ENCODE data around the gene ATP9A. TPM values are rescaled to one million over a fixed set of nuclear protein-coding genes. Genes with fewer than 3 reads are reported as not detected.

The ATP9A gene
- total RNA-seq, 1 experiment from 2014 or later = 16.8 TPM

- H3K9me3 ChIP-seq (ENCODE audit: control insufficient read depth in 1 of 2, insufficient read depth in 1 of 2, low read depth in 1 of 2, low read length in 2 of 2) = no peaks in the 10 kb centered on the region
- no peaks in the 10 kb centered on the region for H3K79me2 ChIP-seq (ENCODE audit: insufficient read depth, low read length)
- H3K36me3 ChIP-seq (ENCODE audit: control insufficient read depth in 1 of 2, insufficient read depth in 2 of 2, low read length in 2 of 2) = no peaks in the 10 kb centered on the region
- H4K20me1 ChIP-seq (ENCODE audit: insufficient read depth) = no peaks in the 10 kb centered on the region
- H3K27ac ChIP-seq (ENCODE audit: low read depth, low read length) = no peak overlapping the region
- no peak overlapping the region for H3K9ac ChIP-seq (ENCODE audit: low read length)
- H3K4me2 ChIP-seq (ENCODE audit: low read length) = no peak overlapping the region
- intact Hi-C loops (cut with micrococcal nuclease) = loop anchor here (10.0 kb wide), 1 partner anchor 613 kb away; no protein-coding TSS in a partner anchor
- no peak overlapping the region for H3K4me3 ChIP-seq (replicated peaks in 1 of 2; ENCODE audit: low read depth in 1 of 2, low read length in 2 of 2)
- H3K9me2 ChIP-seq (ENCODE audit: insufficient read depth) = no peaks in the 10 kb centered on the region
- no TSS peak for BruUV-seq (replicated peaks)
- ChIA-PET POLR2A (interaction anchor here (0.6 kb wide), 1 partner anchor 175 kb away, joined by 3 read pairs; no protein-coding TSS in a partner anchor), RAD21 (ENCODE audit: low non-redundant PET in 1 of 2, low total read pairs in 2 of 2, uncharacterized antibody in 2 of 2, unreplicated experiment in 2 of 2) (no interaction called here), CTCF (interaction anchor here (1.5 to 4.9 kb wide), 2 partner anchors 211 to 610 kb away, joined by 5 to 56 read pairs; no protein-coding TSS in a partner anchor)
- ATAC-seq (no peak), DNase-seq (ENCODE audit: low read depth, low spot score) (no peak)
- H2AFZ ChIP-seq (ENCODE audit: low read depth, low read length, poor library complexity, severe bottlenecking) = no peak overlapping the region
- peaks cover 6 to 11% of the 10 kb centered on the region in 2 experiments; a peak in 3 of 4 replicates for H3K4me1 ChIP-seq (ENCODE audit: control insufficient read depth in 1 of 2, insufficient read depth in 2 of 2, low read length in 2 of 2)
- H3K27me3 ChIP-seq (ENCODE audit: insufficient read depth, low read length) = no peaks in the 10 kb centered on the region
- TF ChIP-seq REST (IDR thresholded peaks at IDR 0.05; ENCODE audit: low read depth) (no peak), SRF (IDR thresholded peaks at IDR 0.05; ENCODE audit: low read depth) (no peak), CTCF (IDR thresholded peaks at IDR 0.05 in 2 of 3, conservative IDR thresholded peaks at IDR 0.05 in 1 of 3; ENCODE audit: borderline replicate concordance in 1 of 3, insufficient read depth in 1 of 3, low read depth in 2 of 3, low read length in 2 of 3) (no peak), EGR1 (IDR thresholded peaks at IDR 0.05; ENCODE audit: low read depth) (no peak), CBX3 (IDR thresholded peaks at IDR 0.05; ENCODE audit: low read depth) (no peak), ELF1 (IDR thresholded peaks at IDR 0.05; ENCODE audit: borderline replicate concordance, low read depth) (no peak), EZH2 (IDR thresholded peaks at IDR 0.05) (no peak), SP1 (IDR thresholded peaks at IDR 0.05; ENCODE audit: low read depth) (no peak), CEBPB (IDR thresholded peaks at IDR 0.05; ENCODE audit: low read depth) (no peak), POLR2A (IDR thresholded peaks at IDR 0.05; ENCODE audit: borderline replicate concordance, extremely low read depth, insufficient read depth, insufficient read length) (no peak), ZNF274 (IDR thresholded peaks at IDR 0.05; ENCODE audit: low read depth, low read length) (no peak)
These were observed 170.6 kb downstream of the ATP9A start for GRCh38 chr20:51597389-51598231.

Data from HCT116 (cell line).